Neural cell (in vitro differentiated cells): ENCODE measurements around the gene GPC5.

Source experiments
- CTCF ChIP-seq: fragments of 450-650 bp; IDR thresholded peaks from 2 replicates; pipeline ENCODE4 v1.5.1; 2014; ENCODE audit warnings: antibody characterized with exemption, mild to moderate bottlenecking, moderate library complexity; ENCODE audit not compliant: poor library complexity, severe bottlenecking
- EZH2 ChIP-seq: fragments of 200-600, 300-800 bp; shearing (Covaris generic), sonication (generic); IDR thresholded peaks from 2 replicates; pipeline ENCODE4 v1.6.1; 2014; ENCODE audit warnings: antibody characterized with exemption, low read length, borderline replicate concordance, mild to moderate bottlenecking; ENCODE audit not compliant: insufficient read depth, poor library complexity, severe bottlenecking
- MXI1 ChIP-seq: fragments of 450-650 bp; conservative IDR thresholded peaks from 2 replicates; pipeline ENCODE4 v1.6.1; 2014; ENCODE audit warnings: antibody characterized with exemption, mild to moderate bottlenecking; ENCODE audit not compliant: poor library complexity, severe bottlenecking
- POLR2AphosphoS5 ChIP-seq: IDR thresholded peaks from 2 replicates; pipeline ENCODE4 v1.6.1; 2012
- REST ChIP-seq: IDR thresholded peaks from 2 replicates; pipeline ENCODE4 v1.6.1; 2012; ENCODE audit warnings: borderline replicate concordance

GRCh38 chr13:92312823-92313222 is 914.4 kb downstream of the GPC5 start:
- no peak for TF ChIP-seq EZH2
- no peak for TF ChIP-seq CTCF
- TF ChIP-seq POLR2AphosphoS5, result no peak
- no peak for TF ChIP-seq REST
- no peak for TF ChIP-seq MXI1
